CD14-positive monocyte (primary cell): ENCODE measurements around the gene ZNF789. TPM values are rescaled to one million over a fixed set of nuclear protein-coding genes. Genes with fewer than 3 reads are reported as not detected.

Source experiments
- DNase-seq, 3 donors: peaks; one replicate each; pipeline ENCODE4 v3.0.0-alpha.2; 2011 to 2022
- H2AFZ ChIP-seq: 2 replicates; pipeline ENCODE4 v1.6.0; 2012; ENCODE audit warnings: mild to moderate bottlenecking, low read depth, low read length, inconsistent platforms; ENCODE audit not compliant: insufficient read depth, poor library complexity, severe bottlenecking
- H3K27ac ChIP-seq, 2 donors: 1 replicate in 1 of 2; 2 replicates in 1 of 2; pipeline ENCODE4 v1.5.1; 2012 to 2013; ENCODE audit warnings: low read length in 2 of 2, control low read depth in 1 of 2, inconsistent platforms in 1 of 2, low read depth in 1 of 2, mild to moderate bottlenecking in 1 of 2
- H3K27me3 ChIP-seq, 2 donors: one replicate each; pipeline versions ENCODE4 v1.6.0 to v1.6.1; 2011 to 2013; ENCODE audit warnings: low read length in 2 of 2; ENCODE audit not compliant: control insufficient read depth in 2 of 2, insufficient read depth in 2 of 2
- H3K36me3 ChIP-seq, 2 donors: replicated peaks in 1 of 2; 1 replicate in 1 of 2; 2 replicates in 1 of 2; pipeline versions ENCODE4 v1.5.1 to v1.6.1; 2012 to 2013; ENCODE audit warnings: low read length in 2 of 2, control low read depth in 1 of 2, inconsistent platforms in 1 of 2, mild to moderate bottlenecking in 1 of 2; ENCODE audit not compliant: insufficient read depth in 2 of 2, control insufficient read depth in 1 of 2
- H3K4me1 ChIP-seq, 2 donors: 1 replicate in 1 of 2; 2 replicates in 1 of 2; pipeline versions ENCODE4 v1.5.1 to v1.6.1; 2012 to 2013; ENCODE audit warnings: low read length in 2 of 2, control low read depth in 1 of 2, inconsistent platforms in 1 of 2, mild to moderate bottlenecking in 1 of 2, moderate library complexity in 1 of 2; ENCODE audit not compliant: insufficient read depth in 2 of 2, control insufficient read depth in 1 of 2
- H3K4me2 ChIP-seq: replicated peaks from 2 replicates; pipeline ENCODE3; 2012; ENCODE audit warnings: low read length, moderate library complexity, mild to moderate bottlenecking; ENCODE audit not compliant: poor library complexity, severe bottlenecking; ENCODE audit errors: extremely low read depth
- H3K4me3 ChIP-seq, 3 experiments: fragments of 200-600 bp in 1 of 3; sonication (generic) in 1 of 3; replicated peaks in 1 of 3; 1 replicate in 2 of 3; 2 replicates in 1 of 3; pipeline ENCODE4 v1.5.1; 2011 to 2013; ENCODE audit warnings: low read length in 3 of 3, mild to moderate bottlenecking in 3 of 3, control low read depth in 2 of 3, low read depth in 2 of 3, inconsistent platforms in 1 of 3, moderate library complexity in 1 of 3
- H3K79me2 ChIP-seq: 2 replicates; pipeline ENCODE4 v1.6.0; 2012; ENCODE audit warnings: mild to moderate bottlenecking, control low read depth, inconsistent platforms, low read length, moderate library complexity; ENCODE audit not compliant: insufficient read depth
- H3K9ac ChIP-seq: 2 replicates; pipeline ENCODE4 v1.6.0; 2017; ENCODE audit warnings: low read length, mild to moderate bottlenecking; ENCODE audit not compliant: insufficient read depth, poor library complexity, severe bottlenecking
- H3K9me3 ChIP-seq, 2 donors: replicated peaks in 1 of 2; 1 replicate in 1 of 2; 2 replicates in 1 of 2; pipeline versions ENCODE4 v1.5.1 to v1.6.1; 2012 to 2013; ENCODE audit warnings: low read length in 2 of 2, control low read depth in 1 of 2; ENCODE audit not compliant: control insufficient read depth in 1 of 2, insufficient read depth in 1 of 2
- H4K20me1 ChIP-seq: 2 replicates; pipeline ENCODE4 v1.6.0; 2012; ENCODE audit warnings: mild to moderate bottlenecking, low read length, control low read depth, moderate library complexity; ENCODE audit not compliant: insufficient read depth
- H3K27ac Mint-ChIP-seq, 7 donors: one replicate each; pipeline ENCODE4 v1.8.0; 2020; ENCODE audit warnings: mild to moderate bottlenecking in 7 of 7, mixed read lengths in 7 of 7, moderate library complexity in 6 of 7, inconsistent platforms in 2 of 7
- H3K27me3 Mint-ChIP-seq, 3 donors: one replicate each; pipeline ENCODE4 v1.8.0; 2021 to 2022; ENCODE audit warnings: low read depth in 3 of 3, mild to moderate bottlenecking in 3 of 3, mixed read lengths in 3 of 3, moderate library complexity in 3 of 3, inconsistent platforms in 1 of 3
- H3K36me3 Mint-ChIP-seq, 2 donors: one replicate each; pipeline ENCODE4 v1.8.0; 2020; ENCODE audit warnings: mixed read lengths in 2 of 2, inconsistent platforms in 1 of 2, mild to moderate bottlenecking in 1 of 2
- H3K4me1 Mint-ChIP-seq: one replicate; pipeline ENCODE4 v1.8.0; 2020; ENCODE audit warnings: mild to moderate bottlenecking, mixed read lengths
- H3K4me3 Mint-ChIP-seq, 2 donors: one replicate each; pipeline ENCODE4 v1.8.0; 2020; ENCODE audit warnings: mild to moderate bottlenecking in 2 of 2, mixed read lengths in 2 of 2, moderate library complexity in 1 of 2
- H3K9me3 Mint-ChIP-seq, 7 donors: one replicate each; pipeline ENCODE4 v1.8.0; 2020 to 2022; ENCODE audit warnings: mixed read lengths in 7 of 7, mild to moderate bottlenecking in 6 of 7, moderate library complexity in 6 of 7, inconsistent platforms in 2 of 7
- CTCF ChIP-seq: fragments of 200-600 bp; IDR thresholded peaks from one replicate; pipeline ENCODE4 v1.8.0; 2022; ENCODE audit warnings: antibody characterized with exemption, mild to moderate bottlenecking
- WGBS: methylation state at CpG from one replicate; pipeline ENCODE4 v1.1.5; 2013; ENCODE audit warnings: missing lambda C conversion rate; ENCODE audit not compliant: insufficient coverage; 5-methylcytosine and 5-hydroxymethylcytosine counted together
- intact Hi-C, 2 donors: fragments of 100-400 bp; cut with micrococcal nuclease; formaldehyde crosslinking; loops; one replicate each; pipeline versions ENCODE4 v1.15.0 to v1.15.1; 2023
- polyA plus RNA-seq, 3 donors: library from polyadenylated mRNA; depleted of rRNA in 1 of 3; unstranded in 2 of 3; stranded (reverse) in 1 of 3; fragments of 300-500 nt in 2 of 3; fragments of >200 nt in 1 of 3; fragmentation: Illumina TruSeq in 2 of 3; gene quantifications; 1 replicate in 2 of 3; 2 replicates in 1 of 3; pipeline ENCODE4 v1.2.3, GENCODE V29; 2012 to 2021

ZNF789 gene
- polyA plus RNA-seq, 3 donors, result 1.8 to 10.4 (median 2.5) TPM

GRCh38 chr7:99465421-99465768 is 7.3 kb upstream of the ZNF789 start:
- 6% methylated on average over 7 of the region's 9 CpGs for WGBS
- no peak for DNase-seq

GRCh38 chr7:99468336-99468918 is 4.3 kb upstream of the ZNF789 start:
- H3K4me1 ChIP-seq, result peaks cover 16 to 30% of the 10 kb centered on the region in 2 donors
- 90% methylated on average over 27 of the region's 29 CpGs for WGBS
- no peak overlapping the region for H3K4me3 ChIP-seq
- Mint-ChIP-seq H3K36me3 (peaks cover 5 to 9% of the 10 kb centered on the region in 2 donors), H3K4me3 (no peak overlapping the region), H3K27ac (no peak overlapping the region), H3K4me1 (peaks cover 19% of the 10 kb centered on the region), H3K9me3 (peaks cover 0 to 3% (median 0%) of the 10 kb centered on the region in 7 donors), H3K27me3 (peaks cover 15 to 24% (median 18%) of the 10 kb centered on the region in 3 donors)
- H3K9me3 ChIP-seq, result no peaks in the 10 kb centered on the region
- peaks cover 38% of the 10 kb centered on the region for H3K79me2 ChIP-seq
- no peak for DNase-seq
- no peak for TF ChIP-seq CTCF
- no peak overlapping the region for H3K4me2 ChIP-seq
- peaks cover 0 to 6% of the 10 kb centered on the region in 2 donors for H3K36me3 ChIP-seq
- intact Hi-C loops, result loop anchor here in 1 of 2 donors (2.0 kb wide), 1 partner anchor 60 kb away; the partner anchor contains the start of genes BUD31 and PDAP1
- no peak overlapping the region for H3K27ac ChIP-seq
- H2AFZ ChIP-seq, result no peak overlapping the region
- H4K20me1 ChIP-seq, result peaks cover 4% of the 10 kb centered on the region
- H3K27me3 ChIP-seq, result no peaks in the 10 kb centered on the region
- no peak overlapping the region for H3K9ac ChIP-seq

More at GRCh38 chr7:99465421-99465768, 7.3 kb upstream of the ZNF789 start:
- H3K27ac ChIP-seq, result peak overlapping the region; percentile 90 to 91
- H4K20me1 ChIP-seq, result peaks cover 33% of the 10 kb centered on the region
- peak overlapping the region; percentile 87 to 96 (median 94) for H3K27ac Mint-ChIP-seq
- H3K4me3 ChIP-seq, result peak overlapping the region; percentile 87 to 94 (median 87)
- peak overlapping the region; percentile 92 for H3K9ac ChIP-seq
- peaks cover 0 to 3% (median 0%) of the 10 kb centered on the region in 7 donors for H3K9me3 Mint-ChIP-seq
- no peak for TF ChIP-seq CTCF
- H3K36me3 Mint-ChIP-seq, result peaks cover 10 to 31% of the 10 kb centered on the region in 2 donors
- peaks cover 7 to 25% of the 10 kb centered on the region in 2 donors for H3K36me3 ChIP-seq
- H3K27me3 ChIP-seq, result no peaks in the 10 kb centered on the region
- peak overlapping the region; percentile 85 to 91 for H3K4me3 Mint-ChIP-seq
- peak overlapping the region; percentile 94 for H3K4me2 ChIP-seq
- H3K9me3 ChIP-seq, result no peaks in the 10 kb centered on the region
- peaks cover 11 to 17% (median 12%) of the 10 kb centered on the region in 3 donors for H3K27me3 Mint-ChIP-seq
- peak overlapping the region; percentile 85 for H2AFZ ChIP-seq
- H3K79me2 ChIP-seq, result peaks cover 61% of the 10 kb centered on the region
- H3K4me1 ChIP-seq, result peaks cover 14 to 23% of the 10 kb centered on the region in 2 donors
- intact Hi-C loops, result no loop called here
- H3K4me1 Mint-ChIP-seq, result peaks cover 12% of the 10 kb centered on the region
